SJCRH30 (cell line): ENCODE results near the gene CCDC74B. TPM values are rescaled to one million over a fixed set of nuclear protein-coding genes. Genes with fewer than 3 reads are reported as not detected.
"Not testable (repeated sequence)": the region's sequence is repeated elsewhere in the genome, so short reads cannot be mapped to it uniquely, and the experiment has no call there.

Experiments
- DNase-seq, 2 experiments: peaks; one replicate each; pipeline ENCODE4 v3.0.0-alpha.2; 2015 to 2020
- H3K27ac ChIP-seq: fragments of 250-450 bp; sonication (Bioruptor Pico); 2 replicates; pipeline ENCODE4 v1.5.1; 2020; ENCODE audit warnings: mild to moderate bottlenecking, moderate library complexity
- H3K27me3 ChIP-seq: fragments of 250-450 bp; sonication (Bioruptor Pico); 2 replicates; pipeline ENCODE4 v1.5.1; 2020; ENCODE audit warnings: mild to moderate bottlenecking, moderate library complexity
- H3K36me3 ChIP-seq: fragments of 250-450 bp; sonication (Bioruptor Pico); 2 replicates; pipeline ENCODE4 v1.5.1; 2020; ENCODE audit warnings: mild to moderate bottlenecking, moderate library complexity
- H3K4me1 ChIP-seq: fragments of 250-450 bp; sonication (Bioruptor Pico); 2 replicates; pipeline ENCODE4 v1.5.1; 2020; ENCODE audit warnings: mild to moderate bottlenecking, moderate library complexity
- H3K4me3 ChIP-seq: fragments of 250-450 bp; sonication (Bioruptor Pico); 2 replicates; pipeline ENCODE4 v1.5.1; 2020; ENCODE audit warnings: mild to moderate bottlenecking, moderate library complexity
- H3K9me3 ChIP-seq: fragments of 250-450 bp; sonication (Bioruptor Pico); replicated peaks from 2 replicates; pipeline ENCODE4 v1.5.1; 2020; ENCODE audit warnings: mild to moderate bottlenecking, moderate library complexity
- total RNA-seq: library from RNA; depleted of rRNA; stranded (reverse); fragments of >200 nt; shearing (Covaris generic); gene quantifications from 2 replicates; pipeline ENCODE4 v1.2.3, GENCODE V29; 2014

Gene CCDC74B
- total RNA-seq, 1 experiment from 2014 or later: 2.2 TPM

- DNase-seq, H3K4me3 ChIP-seq, H3K4me1 ChIP-seq, H3K27me3 ChIP-seq, H3K36me3 ChIP-seq, H3K9me3 ChIP-seq, H3K27ac ChIP-seq: not testable (repeated sequence)
Observed at GRCh38 chr2:130142396-130143265, 2.3 kb downstream of the CCDC74B start.

DNA sequence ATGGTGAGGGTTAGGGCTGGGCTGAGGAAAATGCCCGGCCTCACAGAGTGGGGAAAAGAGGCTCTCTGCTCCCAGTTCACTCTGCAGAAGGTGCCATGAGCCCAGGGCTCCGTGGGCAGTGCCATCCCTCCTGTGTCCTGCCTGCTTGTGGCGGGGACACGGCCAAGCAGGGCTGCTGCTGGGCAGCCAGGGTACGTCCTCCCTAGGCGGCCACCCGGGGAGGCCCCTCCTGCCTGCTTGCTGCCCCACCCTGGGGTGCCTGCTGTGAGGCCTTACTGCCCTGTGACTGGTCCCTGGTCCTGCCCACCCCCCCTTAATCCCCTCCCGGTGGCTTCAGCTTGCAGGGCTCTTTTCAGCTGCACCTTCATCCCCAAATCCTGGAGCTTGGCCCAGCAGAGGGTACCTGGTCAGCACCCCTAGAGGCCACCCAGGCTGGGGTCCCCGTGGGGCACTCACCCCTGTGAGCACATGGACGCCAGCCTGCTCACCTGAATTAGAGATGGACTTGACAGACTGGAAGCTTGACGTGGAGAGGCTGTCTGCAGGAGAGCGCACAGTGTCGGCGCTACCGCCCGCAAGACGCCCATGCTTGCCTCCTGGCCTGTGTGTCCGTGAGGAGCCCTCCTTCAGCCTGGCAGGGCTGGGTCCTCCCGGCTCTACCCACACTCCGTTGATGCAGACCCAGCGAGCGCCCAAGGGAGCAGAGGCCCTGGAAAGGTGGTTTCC, 3.1 kb downstream of the CCDC74B start:
- DNase-seq: not testable (repeated sequence)

GRCh38 chr2:130141002-130141401, 3.9 kb downstream of the CCDC74B start:
- H3K9me3 ChIP-seq, H3K4me3 ChIP-seq, DNase-seq, H3K36me3 ChIP-seq, H3K4me1 ChIP-seq, H3K27ac ChIP-seq, H3K27me3 ChIP-seq: not testable (repeated sequence)

More for the DNA sequence above, 3.1 kb downstream of the CCDC74B start:
- H3K4me1 ChIP-seq, H3K36me3 ChIP-seq, H3K27me3 ChIP-seq, H3K27ac ChIP-seq, H3K4me3 ChIP-seq, H3K9me3 ChIP-seq: not testable (repeated sequence)

- not testable (repeated sequence) for H3K27ac ChIP-seq, H3K9me3 ChIP-seq, H3K36me3 ChIP-seq, DNase-seq, H3K4me3 ChIP-seq, H3K4me1 ChIP-seq, H3K27me3 ChIP-seq
Observed at GRCh38 chr2:130140516-130140915, 4.4 kb downstream of the CCDC74B start.

DNA sequence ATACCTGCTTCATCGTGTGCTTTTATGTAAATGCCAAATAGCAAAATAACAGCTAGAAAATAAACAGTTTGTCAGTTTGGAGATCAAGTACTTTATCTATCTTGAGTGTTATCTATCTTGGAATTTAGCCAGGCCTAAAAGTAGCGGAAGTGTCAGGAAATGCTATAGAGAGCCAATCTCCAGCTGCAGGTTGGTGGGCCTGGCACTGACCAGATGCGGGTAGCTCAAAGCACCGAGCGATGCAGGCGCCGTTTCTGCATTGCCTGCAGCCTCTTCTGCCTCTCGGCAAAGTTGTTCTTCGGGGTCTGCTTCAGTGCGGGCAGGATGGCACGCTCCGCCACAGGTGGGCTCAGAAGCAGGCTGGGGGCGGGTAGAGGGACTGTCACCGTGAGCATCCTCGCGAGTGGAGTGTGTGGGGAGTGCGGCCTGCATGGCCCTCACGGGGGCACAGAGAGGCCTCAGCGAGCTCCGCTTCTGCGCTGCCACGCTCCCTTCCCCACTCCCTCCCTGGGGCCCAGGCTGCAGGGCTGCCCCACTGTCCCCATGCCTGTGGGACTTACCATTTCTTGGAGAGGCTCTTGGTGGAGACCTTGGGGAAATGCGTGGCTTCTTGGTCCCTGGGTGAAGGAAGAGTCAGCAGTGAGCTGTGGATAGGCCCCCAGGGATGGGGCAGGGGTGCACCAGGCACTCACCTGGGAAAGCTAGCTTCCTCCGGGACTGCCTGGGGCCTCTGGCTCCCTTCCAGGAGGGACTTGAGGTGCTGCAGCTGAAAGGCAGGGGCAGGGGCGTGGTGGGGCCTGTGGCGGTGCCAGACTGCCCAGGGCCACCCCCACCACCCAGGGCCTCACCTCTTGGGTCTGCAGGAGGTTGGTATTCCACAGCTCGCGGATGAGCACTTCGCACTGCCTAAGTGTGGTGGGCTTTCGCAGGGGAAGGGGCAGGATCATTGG, 5.3 kb downstream of the CCDC74B start:
- H3K36me3 ChIP-seq: not testable (repeated sequence)

GRCh38 chr2:130138841-130139251, 6.1 kb downstream of the CCDC74B start:
- not testable (repeated sequence) for H3K36me3 ChIP-seq, H3K27ac ChIP-seq, H3K27me3 ChIP-seq, DNase-seq, H3K4me3 ChIP-seq, H3K4me1 ChIP-seq, H3K9me3 ChIP-seq

More for the DNA sequence above, 5.3 kb downstream of the CCDC74B start:
- not testable (repeated sequence) for H3K27me3 ChIP-seq, H3K4me1 ChIP-seq, H3K27ac ChIP-seq, H3K4me3 ChIP-seq, H3K9me3 ChIP-seq, DNase-seq

DNA sequence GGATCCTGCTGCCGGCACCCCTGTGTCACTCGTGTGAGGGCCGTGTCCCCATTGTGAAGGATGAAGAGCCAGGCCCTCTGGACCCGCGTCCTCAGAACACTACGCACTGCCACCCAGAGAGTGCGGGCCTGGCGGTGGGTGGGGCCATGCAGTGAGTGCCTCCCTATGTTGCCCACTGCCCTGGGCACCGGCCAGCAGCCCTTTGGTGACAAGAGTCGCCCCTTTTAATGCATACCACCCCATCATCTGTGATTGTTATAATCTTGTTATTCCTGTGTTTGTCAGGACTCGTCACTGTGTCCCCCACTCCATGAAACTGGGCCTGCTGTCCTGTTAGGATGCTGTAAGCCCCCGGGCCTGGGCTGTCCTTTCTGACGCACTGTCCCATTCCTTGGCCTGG, 6.6 kb downstream of the CCDC74B start:
- not testable (repeated sequence) for H3K36me3 ChIP-seq, DNase-seq, H3K4me1 ChIP-seq, H3K9me3 ChIP-seq, H3K27ac ChIP-seq, H3K27me3 ChIP-seq, H3K4me3 ChIP-seq

DNA sequence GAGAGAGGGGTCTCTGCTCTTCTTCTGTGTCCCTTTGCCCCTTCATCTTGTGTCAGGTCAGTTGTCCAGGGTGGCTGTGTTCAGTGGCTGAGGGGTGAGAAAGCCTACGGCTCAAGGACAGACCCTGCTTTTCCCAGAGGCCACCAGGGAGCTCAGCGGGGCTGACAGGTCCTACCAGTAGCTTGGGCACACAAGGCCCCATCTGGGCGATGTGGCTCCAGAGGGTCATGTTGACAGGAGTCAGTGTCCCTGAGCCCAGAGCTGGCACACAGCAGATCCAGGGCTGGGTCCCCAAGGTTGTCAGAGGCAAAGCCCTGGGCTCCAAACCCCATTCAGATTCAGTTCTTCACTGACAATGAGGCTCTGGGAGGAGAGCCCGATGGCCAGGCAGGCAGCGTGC, 7.8 kb downstream of the CCDC74B start:
- not testable (repeated sequence) for H3K27ac ChIP-seq, H3K27me3 ChIP-seq, DNase-seq, H3K9me3 ChIP-seq, H3K4me1 ChIP-seq, H3K36me3 ChIP-seq, H3K4me3 ChIP-seq

GRCh38 chr2:130136546-130136945, 8.4 kb downstream of the CCDC74B start:
- H3K36me3 ChIP-seq, H3K27me3 ChIP-seq, H3K4me3 ChIP-seq, H3K27ac ChIP-seq, H3K9me3 ChIP-seq, DNase-seq, H3K4me1 ChIP-seq: not testable (repeated sequence)

GRCh38 chr2:130135692-130136541, 9.0 kb downstream of the CCDC74B start:
- H3K4me1 ChIP-seq: no peaks in the 10 kb centered on the region
- H3K27me3 ChIP-seq: no peaks in the 10 kb centered on the region
- H3K9me3 ChIP-seq: no peaks in the 10 kb centered on the region
- no peaks in the 10 kb centered on the region for H3K36me3 ChIP-seq
- H3K4me3 ChIP-seq: no peak overlapping the region
- no peak overlapping the region for H3K27ac ChIP-seq
- no peak for DNase-seq

- H3K4me1 ChIP-seq, H3K9me3 ChIP-seq, H3K27me3 ChIP-seq, H3K36me3 ChIP-seq: not testable (repeated sequence)
- Histone ChIP-seq H3K4me3 (peak within 1 kb of the TSS; percentile 84), H3K27ac (peak within 1 kb of the TSS; percentile 52; the same call in 1 of the 2 replicates)
- peak; percentile 44 to 56 for DNase-seq
Observed at GRCh38 chr2:130129120-130129829, 15.6 kb downstream of the CCDC74B start, which contains the start of gene POTEF. TSS of gene POTEF (minus strand) at chr2:130129222. CDS start at chr2:130120515, 8,707 bp downstream.

- not testable (repeated sequence) for H3K4me1 ChIP-seq, H3K36me3 ChIP-seq, DNase-seq, H3K27me3 ChIP-seq, H3K9me3 ChIP-seq, H3K27ac ChIP-seq
- peak overlapping the region; percentile 29 for H3K4me3 ChIP-seq
Observed at GRCh38 chr2:130128464-130128863, 16.4 kb downstream of the CCDC74B start.

DNA sequence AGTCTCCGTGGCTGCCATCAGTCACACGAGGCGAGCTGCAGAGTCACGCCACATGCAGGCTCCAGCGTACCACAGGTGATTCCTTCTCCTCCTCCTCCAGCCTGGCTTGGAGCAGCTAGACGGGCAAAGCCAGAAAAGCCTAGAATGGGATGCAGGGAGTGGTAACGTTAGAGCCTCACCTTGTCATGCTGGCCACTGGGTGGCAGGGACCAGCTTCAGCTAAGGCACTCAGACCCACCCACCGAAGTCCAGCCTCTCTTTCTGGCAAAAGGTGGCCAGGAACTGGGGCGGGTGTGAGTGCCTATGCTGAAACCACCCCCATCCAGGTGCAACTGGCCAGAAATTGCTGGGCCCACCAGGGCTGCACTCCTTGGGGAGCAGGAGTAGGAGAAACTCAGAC, 17.2 kb downstream of the CCDC74B start:
- H3K27ac ChIP-seq, H3K36me3 ChIP-seq, H3K27me3 ChIP-seq, H3K9me3 ChIP-seq, H3K4me3 ChIP-seq, DNase-seq, H3K4me1 ChIP-seq: not testable (repeated sequence)
